GM19099 (cell line): Measurements from ENCODE around the gene URB1.

Source experiments
- POLR2A ChIP-seq: IDR thresholded peaks from 3 replicates; pipeline ENCODE4 v1.6.1; 2011; ENCODE audit warnings: low read depth; ENCODE audit not compliant: insufficient read length; ENCODE audit errors: extremely low read depth

Gene URB1

DNA sequence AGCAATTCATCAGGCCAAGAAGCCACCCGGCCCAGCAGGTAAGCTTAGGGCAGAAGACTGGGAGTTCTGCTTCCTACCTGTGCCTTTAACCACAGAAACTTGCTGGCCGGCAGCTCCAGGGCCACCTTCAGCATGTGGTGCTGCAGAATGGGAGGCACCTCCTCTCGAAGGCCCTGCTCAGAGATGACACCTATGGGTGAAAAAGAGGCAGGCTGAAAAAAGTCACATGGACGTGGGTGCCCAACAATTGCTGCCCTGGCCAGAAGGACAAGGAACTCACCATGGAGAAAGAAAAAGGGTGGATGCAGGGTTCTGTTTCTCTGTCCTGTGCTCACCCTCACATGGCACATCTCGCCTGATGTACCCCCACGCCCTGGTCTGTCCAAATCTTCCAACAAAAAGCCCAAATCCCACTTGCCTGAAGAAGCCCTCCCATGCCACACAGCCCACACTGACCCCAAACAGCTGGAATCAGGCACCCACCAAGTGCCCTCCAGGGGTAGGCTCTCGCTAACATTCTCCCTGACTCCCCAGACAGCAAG, 33.0 kb downstream of the URB1 start:
- no peak for TF ChIP-seq POLR2A

DNA sequence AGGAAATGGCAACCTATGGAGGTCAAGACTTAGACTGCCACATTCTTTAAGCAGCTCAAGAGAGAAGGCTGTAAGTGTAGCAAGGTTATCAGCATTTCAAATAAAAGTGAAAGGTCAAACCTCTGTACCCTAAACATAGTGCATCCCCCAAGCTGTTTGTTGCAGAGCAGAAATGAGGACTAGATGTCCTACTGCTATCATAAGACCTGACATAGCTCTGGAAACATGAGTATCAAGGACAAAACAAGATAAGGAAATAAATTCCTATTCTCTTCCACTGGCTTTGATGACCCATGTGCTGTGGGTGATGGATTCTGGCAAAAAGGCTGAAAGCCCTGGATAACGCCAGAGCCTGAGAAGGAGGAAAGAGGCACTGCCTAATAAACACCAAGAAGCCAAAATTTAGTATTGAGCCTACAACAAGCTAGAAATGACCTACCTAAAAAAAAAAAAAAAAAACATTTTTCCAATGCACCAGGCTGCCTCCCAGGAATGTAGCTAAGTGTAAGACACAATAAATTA, 35.9 kb downstream of the URB1 start:
- no peak for TF ChIP-seq POLR2A

DNA sequence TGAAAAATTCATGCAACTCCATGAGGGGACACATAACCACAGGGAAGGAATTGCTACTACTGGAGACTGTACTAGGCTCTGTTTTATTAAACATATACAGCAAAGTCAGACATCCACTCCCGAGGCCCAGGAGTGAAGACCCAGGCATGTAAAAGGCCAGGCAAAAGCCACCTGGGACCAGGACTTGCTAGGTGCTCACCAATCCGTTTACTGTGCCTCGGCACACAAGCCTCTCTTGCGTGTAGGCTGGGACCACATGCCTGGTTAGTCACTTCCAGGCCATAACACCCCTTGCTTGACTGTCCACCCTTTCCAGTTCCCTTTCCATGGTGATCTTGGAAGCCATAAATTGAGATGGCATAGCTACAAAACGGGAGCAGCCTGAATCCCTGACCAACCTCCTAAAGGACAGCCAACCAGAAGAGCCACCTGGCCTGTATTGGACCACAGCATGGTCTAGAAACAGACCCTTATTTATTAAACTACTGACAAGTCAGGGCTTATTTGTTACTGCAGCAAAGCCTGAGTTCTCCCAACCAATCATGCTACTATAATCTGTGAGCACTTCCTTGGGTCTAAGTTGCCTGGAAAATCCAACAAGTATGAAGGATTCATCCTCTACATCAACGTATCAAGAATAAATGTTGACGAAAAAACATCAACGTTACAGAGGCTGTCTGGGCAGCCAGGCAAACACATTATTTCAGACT, 39.7 kb downstream of the URB1 start:
- TF ChIP-seq POLR2A = no peak

DNA sequence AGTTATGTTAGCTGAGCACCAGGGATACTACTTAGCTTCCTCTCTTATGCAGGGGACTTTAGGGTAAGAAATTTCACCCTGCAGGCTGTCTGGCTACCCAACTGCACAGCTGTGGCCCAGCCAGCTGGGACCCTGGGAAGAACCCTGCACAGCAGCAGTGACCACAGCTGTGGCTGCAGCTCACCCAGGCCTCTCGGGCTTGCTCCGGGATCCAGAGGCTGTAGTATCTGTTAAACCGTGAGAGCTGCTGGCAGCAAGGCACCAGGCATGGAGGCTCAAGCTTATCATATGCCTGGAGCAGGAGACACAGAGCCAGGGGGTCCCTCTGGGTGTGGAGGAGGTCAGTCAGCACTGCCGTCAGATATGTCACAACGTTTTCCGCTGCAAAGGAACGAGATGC, 40.3 kb downstream of the URB1 start:
- no peak for TF ChIP-seq POLR2A

DNA sequence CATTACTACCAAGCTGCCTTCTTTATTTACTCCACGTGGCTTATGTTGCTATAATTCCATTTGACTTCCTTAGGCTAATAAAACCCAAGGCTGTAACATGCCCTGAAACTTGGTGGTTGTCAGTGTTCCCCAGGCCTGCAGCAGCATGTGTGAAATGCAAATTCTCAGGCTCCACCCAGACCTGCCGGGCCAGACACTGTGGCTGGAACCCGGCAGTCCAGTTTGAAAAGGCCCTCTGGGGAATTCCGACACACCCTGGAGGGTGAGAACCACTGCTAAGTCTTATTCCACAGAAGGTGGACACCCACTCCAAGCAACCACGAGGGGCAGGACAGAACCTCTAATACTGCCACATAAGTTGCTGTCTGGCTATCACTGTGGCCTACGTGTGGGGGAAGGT, 41.4 kb downstream of the URB1 start:
- TF ChIP-seq POLR2A = no peak

DNA sequence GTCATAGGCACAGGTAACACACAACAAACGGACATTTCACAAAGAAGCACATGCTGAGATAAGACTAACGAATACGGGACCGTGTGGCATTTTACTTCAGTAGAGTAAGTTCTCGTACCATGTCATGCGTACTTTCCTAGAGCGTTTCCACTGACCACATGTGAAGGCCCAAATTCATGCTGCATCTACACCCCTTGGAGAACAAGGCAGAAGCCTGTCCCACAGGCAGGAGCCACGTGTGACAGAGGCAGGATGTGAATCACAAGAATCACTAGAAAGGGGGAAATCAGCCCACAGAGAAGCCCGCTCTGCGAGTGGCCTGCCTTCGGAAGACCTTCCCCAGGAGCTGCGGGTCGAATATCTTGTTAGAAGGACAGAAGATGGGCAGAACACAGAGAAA, 41.8 kb downstream of the URB1 start:
- no peak for TF ChIP-seq POLR2A

DNA sequence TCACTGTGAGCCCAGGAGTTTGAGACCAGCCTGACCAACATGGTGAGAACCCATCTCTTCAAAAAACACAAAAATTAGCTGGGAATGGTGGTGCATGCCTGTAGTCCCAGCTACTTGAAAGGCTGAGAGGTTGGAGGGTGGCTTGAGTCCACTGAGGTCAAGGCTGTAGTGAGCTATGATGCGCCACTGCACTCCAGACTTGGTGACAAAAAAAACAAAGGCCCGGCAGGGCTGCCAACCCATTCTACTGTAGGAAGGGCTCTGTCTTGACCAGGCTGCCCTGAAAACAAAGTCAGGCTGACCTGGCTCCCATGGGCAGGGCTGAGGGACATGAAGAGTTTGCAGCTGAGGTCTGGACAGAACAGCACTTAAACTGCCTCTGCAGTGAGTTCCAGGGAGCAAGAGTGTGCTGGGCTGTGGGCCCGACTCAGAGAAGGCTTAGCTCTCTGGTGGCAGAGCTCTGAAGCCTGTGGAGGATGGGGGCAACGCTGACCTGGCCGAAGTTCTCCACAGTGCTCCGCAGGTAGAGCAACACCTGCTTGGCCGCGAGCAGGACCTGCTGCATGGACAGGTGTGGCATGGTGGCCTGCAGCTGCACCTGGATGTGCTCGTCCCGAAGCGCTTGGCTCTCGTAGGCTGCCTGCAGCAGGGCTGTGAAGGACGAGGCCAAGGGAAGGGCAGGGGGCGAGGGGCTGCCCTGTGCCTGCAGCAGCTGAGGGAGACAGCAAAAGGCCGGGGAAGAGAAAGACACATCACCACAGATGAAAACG, 42.4 kb downstream of the URB1 start:
- no peak for TF ChIP-seq POLR2A

DNA sequence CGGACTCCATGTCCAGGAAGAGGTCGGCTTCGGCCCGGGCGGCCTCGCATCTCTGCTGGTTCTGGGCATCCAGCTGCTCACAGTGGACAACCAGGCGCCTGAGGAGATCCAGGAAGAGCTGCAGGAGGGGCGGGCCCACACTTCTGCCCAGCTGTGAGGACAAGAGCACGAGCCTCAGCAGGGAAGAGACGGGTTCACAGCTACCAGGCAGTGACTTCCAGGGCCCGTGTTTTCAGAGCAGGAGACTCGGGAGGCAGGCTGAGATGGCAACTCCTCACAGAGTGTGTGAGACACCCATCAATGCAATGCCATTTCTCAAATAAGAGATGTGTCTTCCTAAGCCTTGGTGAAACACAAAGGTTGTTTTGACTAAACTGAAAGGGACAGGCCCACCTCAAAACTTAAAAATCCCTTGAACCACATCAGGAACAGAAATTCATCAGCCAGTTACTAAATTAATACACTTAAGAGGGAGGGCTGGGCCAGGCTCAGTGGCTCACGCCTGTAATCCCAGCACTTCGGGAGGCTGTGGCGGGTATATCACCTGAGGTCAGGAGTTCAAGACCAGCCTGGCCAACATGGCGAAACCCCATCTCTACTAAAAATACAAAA, 43.4 kb downstream of the URB1 start:
- TF ChIP-seq POLR2A = no peak

DNA sequence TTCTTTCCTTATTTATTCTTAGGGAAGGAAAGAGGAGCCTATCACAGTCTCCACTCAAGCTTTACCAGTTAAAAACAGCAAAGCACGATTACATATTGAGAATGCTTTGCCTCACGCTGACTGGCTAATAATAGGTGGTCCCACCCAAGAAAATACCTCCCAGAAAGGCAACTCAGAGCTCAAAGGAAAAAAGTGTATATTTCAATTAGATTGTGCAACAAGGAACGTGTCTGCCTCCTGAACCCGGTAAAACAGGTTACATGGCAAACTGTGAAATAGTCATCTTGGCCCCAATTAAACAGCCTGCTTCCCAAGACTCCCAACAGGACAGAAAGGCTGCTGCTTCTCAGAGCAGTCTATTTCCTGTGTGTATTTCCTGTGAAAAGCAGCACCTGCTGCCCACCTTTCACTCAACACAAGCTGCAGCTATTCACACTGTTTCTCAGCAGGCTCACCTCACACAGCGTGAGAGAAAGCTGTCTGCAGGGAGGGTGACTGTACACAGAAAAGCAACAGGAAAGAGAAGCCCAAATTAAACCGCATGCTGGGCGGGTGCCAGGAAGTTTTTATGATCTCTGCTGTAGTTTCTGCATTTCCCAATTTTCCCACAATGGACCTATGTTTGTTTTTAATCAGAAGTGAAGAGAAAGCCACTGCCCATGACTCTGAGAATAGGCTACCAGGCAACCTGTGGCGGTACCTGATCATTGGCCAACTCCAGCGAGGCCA, 44.0 kb downstream of the URB1 start:
- no peak for TF ChIP-seq POLR2A

DNA sequence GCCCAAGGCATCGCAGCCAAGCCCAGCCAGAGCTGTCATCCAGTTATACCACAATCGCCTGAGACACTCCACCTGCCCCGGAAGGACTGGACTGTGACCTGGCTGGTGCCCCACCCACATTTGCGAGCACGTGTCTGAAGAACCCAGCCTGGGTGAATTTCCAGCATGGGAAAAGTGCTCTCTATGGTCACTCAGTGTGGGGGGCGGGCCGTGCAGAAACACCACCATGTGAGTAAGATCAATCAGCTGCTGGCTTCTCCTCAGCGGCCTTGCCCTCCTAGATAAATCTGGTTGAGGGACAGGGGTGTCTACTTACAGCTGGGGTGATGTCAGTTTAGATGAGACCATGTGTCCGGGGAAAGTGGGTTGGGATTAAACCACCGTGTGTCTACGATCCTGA, 44.8 kb downstream of the URB1 start:
- TF ChIP-seq POLR2A = no peak

DNA sequence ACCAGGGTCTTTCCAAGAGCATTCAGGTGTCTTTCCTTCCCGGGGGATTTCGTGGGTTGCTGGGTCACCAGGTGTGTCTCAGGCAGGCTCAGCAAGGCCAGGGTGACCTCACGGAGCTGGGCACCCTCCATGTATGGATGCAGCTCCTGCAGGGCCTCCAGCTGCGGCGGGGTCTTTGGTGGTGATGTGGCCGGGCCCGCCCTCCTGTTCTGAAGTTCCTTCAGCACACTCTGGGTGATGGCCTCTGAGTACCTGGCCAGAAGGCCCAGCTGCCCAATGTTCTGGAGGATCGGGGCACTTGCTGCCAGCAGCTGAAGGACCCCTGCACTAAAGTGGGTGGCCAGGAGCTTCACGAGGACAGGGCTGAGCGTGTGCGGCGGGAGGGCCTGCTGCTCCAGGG, 45.5 kb downstream of the URB1 start:
- TF ChIP-seq POLR2A = no peak

DNA sequence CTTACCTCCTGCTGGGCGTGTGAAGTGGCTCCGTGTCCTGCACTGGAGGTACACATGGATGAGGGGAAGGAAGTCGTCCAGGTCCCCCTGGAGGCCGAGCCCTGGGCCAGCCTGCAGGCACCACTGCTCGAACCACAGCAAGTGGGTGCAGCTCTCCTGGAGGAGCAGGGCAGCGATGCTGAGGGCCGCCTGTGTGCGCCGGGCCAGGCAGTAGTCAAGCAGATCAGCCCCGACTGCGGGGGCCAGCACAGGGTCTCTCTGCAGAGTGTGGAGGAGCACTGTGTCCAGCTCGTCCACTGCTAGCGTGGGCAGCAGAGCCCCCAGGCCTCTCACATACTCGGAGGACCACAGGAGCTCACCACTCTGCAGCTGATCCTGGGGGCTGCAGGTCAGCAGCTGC, 45.9 kb downstream of the URB1 start:
- TF ChIP-seq POLR2A = no peak

DNA sequence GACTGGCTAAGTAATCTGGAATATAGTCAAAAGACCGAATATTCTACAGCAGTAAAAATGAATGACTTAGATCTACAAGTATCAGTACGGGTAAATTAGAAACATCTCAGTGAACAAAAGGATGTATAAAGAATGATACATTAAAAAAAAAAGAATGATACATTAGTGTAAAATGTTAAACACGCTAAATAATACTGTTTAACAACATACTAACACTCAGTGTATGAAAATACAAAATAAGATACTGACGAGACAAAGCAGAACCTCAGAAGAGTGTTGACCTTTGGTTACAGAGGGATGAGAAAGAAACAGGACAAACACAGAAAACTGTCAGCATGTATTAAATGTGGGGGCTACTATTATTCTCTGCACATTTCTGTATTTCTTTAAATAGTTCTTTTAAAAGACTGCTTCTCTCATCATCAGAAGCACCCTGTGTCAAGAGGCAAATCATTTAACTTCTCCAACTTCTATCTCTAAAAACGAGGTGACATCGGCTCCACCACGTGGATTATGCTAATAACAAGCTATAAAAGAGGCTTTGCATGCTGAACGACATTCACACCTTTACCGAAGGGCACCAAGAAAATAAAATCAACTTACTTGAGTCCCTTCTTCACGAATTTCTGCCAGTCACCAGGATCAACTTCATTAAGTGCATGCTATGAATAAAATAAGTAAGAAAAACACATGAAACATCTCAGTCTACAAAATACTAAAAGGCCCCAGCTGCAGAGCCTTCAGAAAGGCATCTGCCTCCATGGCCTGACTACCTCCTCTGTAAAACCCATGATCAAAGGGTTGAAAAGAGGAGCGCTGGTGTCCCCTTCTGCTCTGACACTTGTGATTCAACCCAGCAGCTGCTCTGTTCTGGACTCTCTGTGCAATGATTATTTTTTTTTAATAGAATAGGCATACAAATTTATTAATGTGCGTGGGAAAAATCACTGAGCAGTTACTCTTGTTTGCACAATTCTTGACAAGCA, 51.7 kb downstream of the URB1 start:
- TF ChIP-seq POLR2A = no peak
